HL-60 (cell line): ENCODE data around the gene C14orf132.

Experiments used
- POLR2AphosphoS5 ChIP-seq: IDR thresholded peaks from 2 replicates; pipeline ENCODE4 v1.6.1; 2012; ENCODE audit warnings: low read depth
- TF ChIP-seq, protein P1 (sequence below): IDR thresholded peaks from one replicate; pipeline ENCODE4 v1.5.1; 2011; ENCODE audit warnings: low read length, control low read depth, inconsistent platforms; ENCODE audit not compliant: insufficient read depth
- TF ChIP-seq, protein P2 (sequence below): IDR thresholded peaks from 2 replicates; pipeline ENCODE4 v1.6.1; 2012; ENCODE audit warnings: low read depth; ENCODE audit not compliant: insufficient replicate concordance

DNA sequence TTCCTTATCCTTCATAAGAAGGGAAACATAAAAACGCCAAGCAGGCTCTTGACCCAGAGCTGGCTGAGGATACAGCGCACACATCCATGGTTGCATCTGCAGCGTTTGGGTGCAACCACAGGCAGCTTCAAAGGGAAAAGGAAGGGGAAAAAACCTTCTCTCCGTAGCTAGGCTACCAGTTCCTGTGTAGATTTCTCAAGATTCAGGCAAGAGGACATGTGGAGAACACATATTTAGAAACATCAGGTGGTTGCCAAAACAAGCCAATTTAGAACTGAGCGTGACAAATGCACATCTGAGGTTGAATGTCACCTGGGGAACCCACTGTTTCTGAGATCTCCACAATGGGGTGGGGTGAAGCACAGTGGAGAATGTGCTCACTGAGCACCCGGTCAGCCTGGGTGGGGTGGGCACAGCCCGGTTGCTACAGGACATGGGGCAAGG lies 87.2 kb downstream of the C14orf132 start:
- TF ChIP-seq, protein P1, sequence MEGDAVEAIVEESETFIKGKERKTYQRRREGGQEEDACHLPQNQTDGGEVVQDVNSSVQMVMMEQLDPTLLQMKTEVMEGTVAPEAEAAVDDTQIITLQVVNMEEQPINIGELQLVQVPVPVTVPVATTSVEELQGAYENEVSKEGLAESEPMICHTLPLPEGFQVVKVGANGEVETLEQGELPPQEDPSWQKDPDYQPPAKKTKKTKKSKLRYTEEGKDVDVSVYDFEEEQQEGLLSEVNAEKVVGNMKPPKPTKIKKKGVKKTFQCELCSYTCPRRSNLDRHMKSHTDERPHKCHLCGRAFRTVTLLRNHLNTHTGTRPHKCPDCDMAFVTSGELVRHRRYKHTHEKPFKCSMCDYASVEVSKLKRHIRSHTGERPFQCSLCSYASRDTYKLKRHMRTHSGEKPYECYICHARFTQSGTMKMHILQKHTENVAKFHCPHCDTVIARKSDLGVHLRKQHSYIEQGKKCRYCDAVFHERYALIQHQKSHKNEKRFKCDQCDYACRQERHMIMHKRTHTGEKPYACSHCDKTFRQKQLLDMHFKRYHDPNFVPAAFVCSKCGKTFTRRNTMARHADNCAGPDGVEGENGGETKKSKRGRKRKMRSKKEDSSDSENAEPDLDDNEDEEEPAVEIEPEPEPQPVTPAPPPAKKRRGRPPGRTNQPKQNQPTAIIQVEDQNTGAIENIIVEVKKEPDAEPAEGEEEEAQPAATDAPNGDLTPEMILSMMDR = no peak
- TF ChIP-seq POLR2AphosphoS5 = no peak
- TF ChIP-seq, protein P2, sequence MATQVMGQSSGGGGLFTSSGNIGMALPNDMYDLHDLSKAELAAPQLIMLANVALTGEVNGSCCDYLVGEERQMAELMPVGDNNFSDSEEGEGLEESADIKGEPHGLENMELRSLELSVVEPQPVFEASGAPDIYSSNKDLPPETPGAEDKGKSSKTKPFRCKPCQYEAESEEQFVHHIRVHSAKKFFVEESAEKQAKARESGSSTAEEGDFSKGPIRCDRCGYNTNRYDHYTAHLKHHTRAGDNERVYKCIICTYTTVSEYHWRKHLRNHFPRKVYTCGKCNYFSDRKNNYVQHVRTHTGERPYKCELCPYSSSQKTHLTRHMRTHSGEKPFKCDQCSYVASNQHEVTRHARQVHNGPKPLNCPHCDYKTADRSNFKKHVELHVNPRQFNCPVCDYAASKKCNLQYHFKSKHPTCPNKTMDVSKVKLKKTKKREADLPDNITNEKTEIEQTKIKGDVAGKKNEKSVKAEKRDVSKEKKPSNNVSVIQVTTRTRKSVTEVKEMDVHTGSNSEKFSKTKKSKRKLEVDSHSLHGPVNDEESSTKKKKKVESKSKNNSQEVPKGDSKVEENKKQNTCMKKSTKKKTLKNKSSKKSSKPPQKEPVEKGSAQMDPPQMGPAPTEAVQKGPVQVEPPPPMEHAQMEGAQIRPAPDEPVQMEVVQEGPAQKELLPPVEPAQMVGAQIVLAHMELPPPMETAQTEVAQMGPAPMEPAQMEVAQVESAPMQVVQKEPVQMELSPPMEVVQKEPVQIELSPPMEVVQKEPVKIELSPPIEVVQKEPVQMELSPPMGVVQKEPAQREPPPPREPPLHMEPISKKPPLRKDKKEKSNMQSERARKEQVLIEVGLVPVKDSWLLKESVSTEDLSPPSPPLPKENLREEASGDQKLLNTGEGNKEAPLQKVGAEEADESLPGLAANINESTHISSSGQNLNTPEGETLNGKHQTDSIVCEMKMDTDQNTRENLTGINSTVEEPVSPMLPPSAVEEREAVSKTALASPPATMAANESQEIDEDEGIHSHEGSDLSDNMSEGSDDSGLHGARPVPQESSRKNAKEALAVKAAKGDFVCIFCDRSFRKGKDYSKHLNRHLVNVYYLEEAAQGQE = no peak
